ENCODE data around the gene SPOCK1.

GRCh38 chr5:137269946-137270345 is 229.2 kb downstream of the SPOCK1 start:
- no peak for TF ChIP-seq CTCF (conservative IDR thresholded peaks at IDR 0.05; ENCODE audit: low read depth, low read length)
- TF ChIP-seq EZH2 (IDR thresholded peaks at IDR 0.05; ENCODE audit: borderline replicate concordance, low read depth, low read length, poor library complexity, severe bottlenecking), result no peak

Data from A673 (cell line).